NCI-H1105 treated with DMSO at 0.1 percent for 48 hours (cell line): ENCODE data around the gene PARG.
"Not testable (repeated sequence)": the region's sequence is repeated elsewhere in the genome, so short reads cannot be mapped to it uniquely, and the experiment has no call there.

Experiments
- DNase-seq: peaks from one replicate; lab custom pipeline; 2025; lab: John Stamatoyannopoulos, UW

PARG gene

GRCh38 chr10:49827297-49827696 is 114.5 kb downstream of the PARG start:
- no peak for DNase-seq

DNA sequence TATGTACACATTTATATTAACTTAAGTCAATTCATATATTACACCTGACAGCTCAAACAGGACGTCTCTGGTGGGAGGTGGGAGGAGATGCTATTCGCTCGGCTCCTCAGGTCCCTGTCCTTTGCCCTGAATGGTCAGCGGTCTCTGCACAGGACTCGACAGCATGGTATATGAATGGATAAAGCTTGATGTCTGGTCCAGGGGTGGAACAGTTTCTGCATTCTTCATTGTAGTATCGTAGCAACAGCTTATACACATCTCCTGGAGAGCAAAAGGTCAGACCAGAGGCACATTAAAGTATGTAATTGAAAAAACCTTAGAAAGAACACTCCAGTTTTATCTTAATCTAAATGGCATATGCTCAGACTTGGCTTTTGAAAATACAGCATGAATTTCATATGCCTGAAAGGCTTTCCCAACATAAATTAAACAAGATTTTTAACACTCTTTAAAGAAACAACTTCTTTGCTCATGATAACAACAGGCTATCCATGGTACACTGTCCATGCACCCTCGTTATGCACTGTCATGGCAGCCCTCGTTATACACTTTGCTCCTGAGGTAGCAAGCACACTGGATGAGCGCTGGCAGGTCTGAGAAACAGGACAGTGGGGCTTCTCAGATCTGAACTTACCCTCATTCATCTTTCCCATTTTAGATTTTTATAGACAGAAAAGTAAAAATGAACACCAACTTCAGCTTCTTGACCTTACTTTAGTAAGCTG is 122.4 kb downstream of the PARG start:
- no peak for DNase-seq

GRCh38 chr10:49817845-49818244 is 124.0 kb downstream of the PARG start:
- no peak for DNase-seq

DNA sequence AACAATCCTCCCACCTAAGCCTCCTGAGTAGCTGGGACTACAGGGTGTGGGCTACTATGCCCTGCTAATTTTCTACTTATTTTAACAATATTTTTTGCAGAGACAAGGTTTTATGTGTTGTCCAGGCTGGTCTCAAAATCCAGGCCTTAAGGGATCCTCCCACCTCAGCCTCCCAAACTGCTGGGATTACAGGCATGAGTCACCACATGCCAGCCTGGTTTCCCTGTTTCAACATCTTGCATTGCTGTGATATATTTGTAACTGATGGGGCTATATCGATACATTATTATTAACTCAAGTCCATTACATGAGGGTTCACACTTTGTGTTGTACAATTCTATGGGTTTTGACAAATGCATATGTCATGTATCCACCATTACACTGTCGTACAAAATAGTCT is 137.8 kb downstream of the PARG start:
- DNase-seq, result no peak

DNA sequence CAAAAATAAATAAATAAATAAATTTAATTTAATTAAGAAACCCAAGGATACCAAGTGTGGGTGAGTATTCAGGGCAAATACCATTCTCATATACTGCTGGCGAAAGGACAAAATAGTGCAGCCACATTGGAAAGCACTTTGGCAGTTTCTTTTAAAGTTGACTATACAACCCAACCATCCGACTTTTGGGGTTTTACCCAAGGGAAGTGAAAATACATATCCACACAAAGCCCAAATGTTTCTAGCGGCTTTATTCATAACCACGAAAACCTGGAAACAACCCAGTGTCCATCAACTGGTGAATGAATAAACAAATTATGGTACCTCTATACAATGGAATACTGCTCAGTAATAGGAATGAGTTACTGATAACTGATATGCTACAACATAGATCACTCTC is 143.6 kb downstream of the PARG start:
- no peak for DNase-seq

DNA sequence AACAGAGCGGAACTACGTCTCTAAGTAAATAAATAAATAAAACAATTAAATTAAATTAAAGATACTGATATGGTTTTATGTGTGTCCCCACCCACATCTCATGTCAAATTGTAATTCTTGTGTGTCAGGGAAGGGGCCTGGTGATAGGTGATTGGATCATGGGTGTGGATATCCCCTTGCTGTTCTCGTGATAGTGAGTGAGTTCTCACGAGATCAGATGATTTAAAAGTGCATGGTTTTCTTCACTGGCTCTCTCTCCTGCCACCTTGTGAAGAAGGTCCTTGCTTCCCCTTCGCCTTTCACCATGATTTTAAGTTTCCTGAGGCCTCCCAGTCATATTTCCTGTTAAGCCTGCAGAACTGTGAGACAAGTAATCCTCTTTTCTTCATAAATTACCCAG is 150.7 kb downstream of the PARG start:
- no peak for DNase-seq

- DNase-seq, result no peak
Measured at GRCh38 chr10:49784681-49785080, 157.1 kb downstream of the PARG start.

DNA sequence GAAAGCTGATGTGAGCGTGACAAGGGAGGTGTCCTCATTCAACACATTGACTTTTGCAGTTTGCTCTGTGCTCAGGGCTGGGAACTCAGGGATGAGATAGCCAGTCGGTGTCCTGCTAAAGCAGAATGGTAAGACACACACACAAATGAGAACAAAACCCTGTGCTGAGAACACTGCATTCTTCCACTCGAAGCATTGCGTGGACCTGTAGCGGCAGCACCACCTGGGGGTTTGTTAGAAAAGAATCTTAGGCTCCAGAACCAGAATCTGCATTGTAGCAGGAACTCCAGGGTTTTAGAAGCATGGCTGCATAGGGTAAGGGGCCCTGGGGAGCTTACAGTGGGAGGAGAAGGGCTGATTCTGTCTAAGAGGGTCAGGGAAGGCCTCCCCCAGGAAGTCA is 158.2 kb downstream of the PARG start:
- DNase-seq, result no peak

GRCh38 chr10:49781247-49781646 is 160.6 kb downstream of the PARG start:
- no peak for DNase-seq

- DNase-seq, result no peak
Measured at GRCh38 chr10:49778197-49778596, 163.6 kb downstream of the PARG start.

DNA sequence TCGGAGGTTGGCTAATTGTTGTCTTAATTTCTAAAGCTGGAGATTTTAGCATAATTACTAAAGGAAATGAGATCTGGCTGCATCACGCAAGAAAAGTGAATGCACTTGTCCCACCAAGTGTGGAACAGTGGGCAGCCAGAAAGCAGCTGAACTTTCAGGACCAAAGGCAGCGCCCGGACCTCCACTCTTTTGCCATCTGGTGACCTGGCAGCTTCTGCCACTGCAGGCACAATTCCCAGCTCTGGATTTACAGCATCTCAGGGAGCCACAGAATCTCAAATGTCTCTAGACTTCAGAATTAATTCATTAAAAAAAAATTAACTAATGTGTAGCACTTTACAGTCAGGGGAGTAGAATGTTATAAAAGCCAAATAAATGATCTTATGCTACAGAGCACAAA is 165.0 kb downstream of the PARG start:
- DNase-seq, result no peak

- no peak for DNase-seq
Measured at GRCh38 chr10:49775014-49775413, 166.8 kb downstream of the PARG start.

GRCh38 chr10:49772944-49773343 is 168.9 kb downstream of the PARG start:
- DNase-seq, result not testable (repeated sequence)

DNA sequence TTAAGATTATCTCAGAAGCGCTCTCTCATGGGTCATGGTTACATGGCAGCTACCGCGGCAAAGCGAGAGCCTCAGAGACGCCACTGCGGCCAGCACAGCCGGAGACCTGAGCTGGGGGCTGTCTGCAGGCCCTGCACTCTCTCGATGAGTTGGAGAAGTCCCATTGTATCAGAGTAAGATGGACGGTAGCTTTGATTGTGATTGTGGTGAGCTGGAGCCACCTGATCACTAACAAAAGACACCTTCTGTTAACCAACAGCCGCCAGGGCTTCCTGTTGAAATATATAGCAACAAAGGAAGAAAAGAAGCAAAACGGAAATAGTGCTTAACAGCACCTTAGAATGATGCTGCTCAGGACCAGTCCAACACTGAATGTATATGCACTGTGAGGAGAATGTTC is 170.8 kb downstream of the PARG start:
- DNase-seq, result not testable (repeated sequence)

DNA sequence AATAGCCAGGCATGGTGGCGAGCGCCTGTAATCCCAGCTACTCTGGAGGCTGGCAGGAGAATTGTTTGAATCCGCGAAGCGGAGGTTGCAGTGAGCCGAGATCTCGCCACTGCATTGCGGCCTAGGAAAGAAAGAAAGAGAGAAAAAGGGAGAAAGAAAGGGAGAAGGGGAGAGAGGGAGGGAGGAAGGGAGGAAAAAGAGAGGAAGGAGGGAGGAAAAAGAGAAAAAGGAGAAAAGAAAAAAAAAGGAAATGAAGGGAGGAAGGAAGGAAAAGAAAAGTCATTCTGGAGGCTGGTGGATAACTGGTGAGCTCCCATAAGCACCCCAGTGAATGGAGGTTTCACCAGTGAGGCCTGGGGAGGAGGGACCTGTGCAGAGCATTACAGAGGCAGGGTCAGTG is 172.1 kb downstream of the PARG start:
- no peak for DNase-seq

- DNase-seq, result no peak
Measured at GRCh38 chr10:49768731-49769130, 173.1 kb downstream of the PARG start.

GRCh38 chr10:49768329-49768728 is 173.5 kb downstream of the PARG start:
- no peak for DNase-seq
